HEK293 (cell line): ENCODE data around the gene SCAF1.

Experiments
- OSR2 ChIP-seq: fragments of 450-650 bp; formaldehyde crosslinking; IDR thresholded peaks from 2 replicates; pipeline ENCODE4 v1.5.1; 2016; ENCODE audit warnings: missing biosample characterization, missing genetic modification characterization
- SP2 ChIP-seq: fragments of 450-650 bp; formaldehyde crosslinking; IDR thresholded peaks from 2 replicates; pipeline ENCODE4 v1.5.1; 2016; ENCODE audit warnings: missing biosample characterization, missing genetic modification characterization
- ZBTB21 ChIP-seq: fragments of 450-650 bp; formaldehyde crosslinking; IDR thresholded peaks from 2 replicates; pipeline ENCODE4 v1.5.1; 2017; ENCODE audit warnings: missing biosample characterization, missing genetic modification characterization
- ZNF10 ChIP-seq: fragments of 450-650 bp; formaldehyde crosslinking; IDR thresholded peaks from 2 replicates; pipeline ENCODE4 v1.5.1; 2017; ENCODE audit warnings: missing biosample characterization, missing genetic modification characterization
- ZNF157 ChIP-seq: fragments of 450-650 bp; formaldehyde crosslinking; IDR thresholded peaks from 2 replicates; pipeline ENCODE4 v1.5.1; 2016; ENCODE audit warnings: missing biosample characterization, missing genetic modification characterization
- ZNF292 ChIP-seq: fragments of 450-650 bp; formaldehyde crosslinking; IDR thresholded peaks from 2 replicates; pipeline ENCODE4 v1.5.1; 2016; ENCODE audit warnings: low read depth, missing biosample characterization, missing genetic modification characterization, borderline replicate concordance
- ZNF549 ChIP-seq: fragments of 450-650 bp; IDR thresholded peaks from 2 replicates; pipeline ENCODE4 v1.5.1; 2018; ENCODE audit warnings: missing biosample characterization, missing genetic modification characterization, mild to moderate bottlenecking, inconsistent platforms, moderate library complexity
- ZNF843 ChIP-seq: fragments of 450-650 bp; formaldehyde crosslinking; IDR thresholded peaks from 2 replicates; pipeline ENCODE4 v1.5.1; 2016; ENCODE audit warnings: missing biosample characterization, missing genetic modification characterization
- TF ChIP-seq, protein P1 (sequence below): fragments of 450-650 bp; formaldehyde crosslinking; IDR thresholded peaks from 2 replicates; pipeline ENCODE4 v1.5.1; 2016; ENCODE audit warnings: missing biosample characterization, missing genetic modification characterization
- TF ChIP-seq, protein P2 (sequence below): fragments of 450-650 bp; formaldehyde crosslinking; IDR thresholded peaks from 2 replicates; pipeline ENCODE4 v1.5.1; 2016; ENCODE audit warnings: missing biosample characterization, missing genetic modification characterization

GRCh38 chr19:49637821-49638738, 3.9 kb upstream of the SCAF1 start:
- TF ChIP-seq ZNF10 = peak; percentile 99
- TF ChIP-seq ZNF549 = no peak
- TF ChIP-seq, protein P1, sequence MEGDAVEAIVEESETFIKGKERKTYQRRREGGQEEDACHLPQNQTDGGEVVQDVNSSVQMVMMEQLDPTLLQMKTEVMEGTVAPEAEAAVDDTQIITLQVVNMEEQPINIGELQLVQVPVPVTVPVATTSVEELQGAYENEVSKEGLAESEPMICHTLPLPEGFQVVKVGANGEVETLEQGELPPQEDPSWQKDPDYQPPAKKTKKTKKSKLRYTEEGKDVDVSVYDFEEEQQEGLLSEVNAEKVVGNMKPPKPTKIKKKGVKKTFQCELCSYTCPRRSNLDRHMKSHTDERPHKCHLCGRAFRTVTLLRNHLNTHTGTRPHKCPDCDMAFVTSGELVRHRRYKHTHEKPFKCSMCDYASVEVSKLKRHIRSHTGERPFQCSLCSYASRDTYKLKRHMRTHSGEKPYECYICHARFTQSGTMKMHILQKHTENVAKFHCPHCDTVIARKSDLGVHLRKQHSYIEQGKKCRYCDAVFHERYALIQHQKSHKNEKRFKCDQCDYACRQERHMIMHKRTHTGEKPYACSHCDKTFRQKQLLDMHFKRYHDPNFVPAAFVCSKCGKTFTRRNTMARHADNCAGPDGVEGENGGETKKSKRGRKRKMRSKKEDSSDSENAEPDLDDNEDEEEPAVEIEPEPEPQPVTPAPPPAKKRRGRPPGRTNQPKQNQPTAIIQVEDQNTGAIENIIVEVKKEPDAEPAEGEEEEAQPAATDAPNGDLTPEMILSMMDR (tag by site-specific recombination) = no peak
- TF ChIP-seq ZNF292 (tag by site-specific recombination) = no peak
- TF ChIP-seq OSR2 (tag by site-specific recombination) = no peak
- TF ChIP-seq, protein P2, sequence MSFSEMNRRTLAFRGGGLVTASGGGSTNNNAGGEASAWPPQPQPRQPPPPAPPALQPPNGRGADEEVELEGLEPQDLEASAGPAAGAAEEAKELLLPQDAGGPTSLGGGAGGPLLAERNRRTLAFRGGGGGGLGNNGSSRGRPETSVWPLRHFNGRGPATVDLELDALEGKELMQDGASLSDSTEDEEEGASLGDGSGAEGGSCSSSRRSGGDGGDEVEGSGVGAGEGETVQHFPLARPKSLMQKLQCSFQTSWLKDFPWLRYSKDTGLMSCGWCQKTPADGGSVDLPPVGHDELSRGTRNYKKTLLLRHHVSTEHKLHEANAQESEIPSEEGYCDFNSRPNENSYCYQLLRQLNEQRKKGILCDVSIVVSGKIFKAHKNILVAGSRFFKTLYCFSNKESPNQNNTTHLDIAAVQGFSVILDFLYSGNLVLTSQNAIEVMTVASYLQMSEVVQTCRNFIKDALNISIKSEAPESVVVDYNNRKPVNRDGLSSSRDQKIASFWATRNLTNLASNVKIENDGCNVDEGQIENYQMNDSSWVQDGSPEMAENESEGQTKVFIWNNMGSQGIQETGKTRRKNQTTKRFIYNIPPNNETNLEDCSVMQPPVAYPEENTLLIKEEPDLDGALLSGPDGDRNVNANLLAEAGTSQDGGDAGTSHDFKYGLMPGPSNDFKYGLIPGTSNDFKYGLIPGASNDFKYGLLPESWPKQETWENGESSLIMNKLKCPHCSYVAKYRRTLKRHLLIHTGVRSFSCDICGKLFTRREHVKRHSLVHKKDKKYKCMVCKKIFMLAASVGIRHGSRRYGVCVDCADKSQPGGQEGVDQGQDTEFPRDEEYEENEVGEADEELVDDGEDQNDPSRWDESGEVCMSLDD (tag by site-specific recombination) = no peak
- TF ChIP-seq ZNF843 (tag by site-specific recombination) = no peak
- peak; percentile 73 for TF ChIP-seq SP2 (tag by site-specific recombination)
- no peak for TF ChIP-seq ZNF157 (tag by site-specific recombination)
- TF ChIP-seq ZBTB21 (tag by site-specific recombination) = no peak
